Trophoblast cell (in vitro differentiated cells and primary cell): ENCODE measurements around the gene ODF2.

ENCODE experiments used
- DNase-seq, 2 donors: peaks; one replicate each; pipeline ENCODE4 v3.0.0-alpha.2; 2016
- H2AFZ ChIP-seq: 2 replicates; pipeline ENCODE4 v1.6.1; 2013; ENCODE audit warnings: low read length, moderate library complexity, mild to moderate bottlenecking; ENCODE audit not compliant: insufficient read depth, poor library complexity
- H2AK5ac ChIP-seq: 2 replicates; pipeline ENCODE4 v1.6.1; 2013; ENCODE audit warnings: mild to moderate bottlenecking, low read length
- H2BK120ac ChIP-seq: 2 replicates; pipeline ENCODE4 v1.6.1; 2013; ENCODE audit warnings: low read length, mild to moderate bottlenecking, moderate library complexity; ENCODE audit not compliant: insufficient read depth, poor library complexity
- H2BK12ac ChIP-seq: 2 replicates; pipeline ENCODE4 v1.6.1; 2013; ENCODE audit warnings: mild to moderate bottlenecking, low read length, moderate library complexity
- H2BK5ac ChIP-seq: 2 replicates; pipeline ENCODE4 v1.6.1; 2013; ENCODE audit warnings: low read length, low read depth, moderate library complexity, mild to moderate bottlenecking; ENCODE audit not compliant: poor library complexity
- H3K14ac ChIP-seq: 2 replicates; pipeline ENCODE4 v1.6.1; 2013; ENCODE audit warnings: mild to moderate bottlenecking, low read length
- H3K18ac ChIP-seq: 2 replicates; pipeline ENCODE4 v1.6.1; 2013; ENCODE audit warnings: mild to moderate bottlenecking, low read length
- H3K23ac ChIP-seq: 2 replicates; pipeline ENCODE4 v1.6.1; 2013; ENCODE audit warnings: low read length
- H3K27ac ChIP-seq: 2 replicates; pipeline ENCODE4 v1.5.1; 2013; ENCODE audit warnings: low read depth, mild to moderate bottlenecking, inconsistent platforms, low read length, moderate library complexity
- H3K27me3 ChIP-seq: 2 replicates; pipeline ENCODE4 v1.6.1; 2013; ENCODE audit warnings: inconsistent platforms, mild to moderate bottlenecking, low read length, moderate library complexity; ENCODE audit not compliant: insufficient read depth
- H3K36me3 ChIP-seq, 2 experiments: 1 replicate in 1 of 2; 2 replicates in 1 of 2; pipeline ENCODE4 v1.6.1; 2013; ENCODE audit warnings: low read length in 2 of 2, mild to moderate bottlenecking in 2 of 2, moderate library complexity in 1 of 2; ENCODE audit not compliant: insufficient read depth in 2 of 2, control insufficient read depth in 1 of 2
- H3K4ac ChIP-seq: 2 replicates; pipeline ENCODE4 v1.6.1; 2013; ENCODE audit warnings: low read depth, mild to moderate bottlenecking, low read length, moderate library complexity
- H3K4me1 ChIP-seq, 2 experiments: 1 replicate in 1 of 2; 2 replicates in 1 of 2; pipeline ENCODE4 v1.6.1; 2013; ENCODE audit warnings: low read length in 2 of 2, mild to moderate bottlenecking in 2 of 2, moderate library complexity in 1 of 2; ENCODE audit not compliant: insufficient read depth in 2 of 2, control insufficient read depth in 1 of 2
- H3K4me2 ChIP-seq: 2 replicates; pipeline ENCODE4 v1.6.1; 2013; ENCODE audit warnings: inconsistent platforms, mild to moderate bottlenecking, low read length, moderate library complexity
- H3K4me3 ChIP-seq: 2 replicates; pipeline ENCODE4 v1.5.1; 2013; ENCODE audit warnings: mild to moderate bottlenecking, low read depth, low read length, inconsistent platforms
- H3K79me1 ChIP-seq: one replicate; pipeline ENCODE4 v1.6.1; 2013; ENCODE audit warnings: low read length
- H3K79me2 ChIP-seq: 2 replicates; pipeline ENCODE4 v1.6.1; 2013; ENCODE audit warnings: low read length, mild to moderate bottlenecking; ENCODE audit not compliant: control insufficient read depth, insufficient read depth, poor library complexity
- H3K9ac ChIP-seq: 2 replicates; pipeline ENCODE4 v1.6.1; 2013; ENCODE audit warnings: mild to moderate bottlenecking, low read length
- H3K9me3 ChIP-seq: 2 replicates; pipeline ENCODE4 v1.6.1; 2013; ENCODE audit warnings: low read depth, mild to moderate bottlenecking, control low read depth, inconsistent platforms, low read length; ENCODE audit not compliant: insufficient read depth
- H4K12ac ChIP-seq: 2 replicates; pipeline ENCODE4 v1.6.1; 2013; ENCODE audit warnings: low read depth, mild to moderate bottlenecking, low read length, moderate library complexity
- H4K8ac ChIP-seq: 2 replicates; pipeline ENCODE4 v1.6.1; 2013; ENCODE audit warnings: low read depth, mild to moderate bottlenecking, low read length, moderate library complexity
- H4K91ac ChIP-seq: one replicate; pipeline ENCODE4 v1.6.1; 2013; ENCODE audit warnings: low read depth, mild to moderate bottlenecking, low read length, moderate library complexity
- WGBS: extraction: QIAGEN DNeasy Blood & Tissue Kit; methylation state at CpG from one replicate; pipeline ENCODE4 v1.1.7; 2013; ENCODE audit warnings: missing lambda C conversion rate; ENCODE audit not compliant: insufficient read length, insufficient coverage; ENCODE audit errors: extremely low coverage; 5-methylcytosine and 5-hydroxymethylcytosine counted together

Gene ODF2

GRCh38 chr9:128486201-128486600 is 30.4 kb downstream of the ODF2 start:
- Histone ChIP-seq H3K9me3 (no peaks in the 10 kb centered on the region), H2BK12ac (no peak overlapping the region), H3K79me2 (no peaks in the 10 kb centered on the region), H2AK5ac (no peak overlapping the region), H4K91ac (no peak overlapping the region), H2BK120ac (no peak overlapping the region), H3K18ac (no peak overlapping the region), H3K4me2 (no peak overlapping the region), H4K12ac (no peak overlapping the region), H2AFZ (no peak overlapping the region), H3K4ac (no peak overlapping the region), H3K9ac (no peak overlapping the region), H3K27me3 (no peaks in the 10 kb centered on the region), H3K4me3 (no peak overlapping the region), H3K36me3 (peaks cover 58 to 60% of the 10 kb centered on the region in 2 experiments), H2BK5ac (no peak overlapping the region), H3K23ac (no peak overlapping the region), H4K8ac (no peak overlapping the region), H3K79me1 (no peaks in the 10 kb centered on the region), H3K4me1 (no peaks in the 10 kb centered on the region), H3K14ac (no peak overlapping the region), H3K27ac (no peak overlapping the region)
- no peak for DNase-seq

- no peaks in the 10 kb centered on the region for H3K4me1 ChIP-seq
- no peak overlapping the region for H2AFZ ChIP-seq
- H3K79me2 ChIP-seq = no peaks in the 10 kb centered on the region
- H3K27me3 ChIP-seq = no peaks in the 10 kb centered on the region
- H2BK5ac ChIP-seq = no peak overlapping the region
- H3K4me3 ChIP-seq = no peak overlapping the region
- H3K4me2 ChIP-seq = no peak overlapping the region
- WGBS = no CpG with 5 or more reads among the region's 2 CpGs
- H3K79me1 ChIP-seq = no peaks in the 10 kb centered on the region
- no peak overlapping the region for H4K91ac ChIP-seq
- H2BK120ac ChIP-seq = no peak overlapping the region
- H3K23ac ChIP-seq = no peak overlapping the region
- no peak for DNase-seq
- H3K4ac ChIP-seq = no peak overlapping the region
- H2BK12ac ChIP-seq = no peak overlapping the region
- no peak overlapping the region for H2AK5ac ChIP-seq
- H3K27ac ChIP-seq = no peak overlapping the region
- H3K9ac ChIP-seq = no peak overlapping the region
- no peak overlapping the region for H4K8ac ChIP-seq
- no peak overlapping the region for H3K14ac ChIP-seq
- H4K12ac ChIP-seq = no peak overlapping the region
- no peaks in the 10 kb centered on the region for H3K9me3 ChIP-seq
- H3K18ac ChIP-seq = no peak overlapping the region
- H3K36me3 ChIP-seq = peaks cover 48 to 55% of the 10 kb centered on the region in 2 experiments
Observed at GRCh38 chr9:128493424-128493823, 37.6 kb downstream of the ODF2 start.

- no peak overlapping the region for H4K8ac ChIP-seq
- WGBS = no CpG with 5 or more reads among the region's 13 CpGs
- no peak overlapping the region for H3K4me2 ChIP-seq
- H3K9ac ChIP-seq = no peak overlapping the region
- H3K9me3 ChIP-seq = no peaks in the 10 kb centered on the region
- H3K23ac ChIP-seq = no peak overlapping the region
- H4K12ac ChIP-seq = no peak overlapping the region
- no peak overlapping the region for H2AFZ ChIP-seq
- no peaks in the 10 kb centered on the region for H3K79me1 ChIP-seq
- H2BK120ac ChIP-seq = no peak overlapping the region
- no peaks in the 10 kb centered on the region for H3K4me1 ChIP-seq
- no peak overlapping the region for H3K27ac ChIP-seq
- no peaks in the 10 kb centered on the region for H3K79me2 ChIP-seq
- no peak overlapping the region for H4K91ac ChIP-seq
- H3K27me3 ChIP-seq = no peaks in the 10 kb centered on the region
- H3K36me3 ChIP-seq = peaks cover 55 to 60% of the 10 kb centered on the region in 2 experiments
- H3K14ac ChIP-seq = no peak overlapping the region
- no peak for DNase-seq
- H2BK12ac ChIP-seq = no peak overlapping the region
- no peak overlapping the region for H3K18ac ChIP-seq
- H2BK5ac ChIP-seq = no peak overlapping the region
- H2AK5ac ChIP-seq = no peak overlapping the region
- no peak overlapping the region for H3K4me3 ChIP-seq
- H3K4ac ChIP-seq = no peak overlapping the region
Observed at GRCh38 chr9:128494108-128494745, 38.4 kb downstream of the ODF2 start.

GRCh38 chr9:128494746-128495129 is 38.9 kb downstream of the ODF2 start:
- no peak overlapping the region for H2BK5ac ChIP-seq
- no peak overlapping the region for H3K4ac ChIP-seq
- H3K27ac ChIP-seq = no peak overlapping the region
- no peak overlapping the region for H4K91ac ChIP-seq
- no peak overlapping the region for H3K9ac ChIP-seq
- H3K9me3 ChIP-seq = no peaks in the 10 kb centered on the region
- peaks cover 59 to 62% of the 10 kb centered on the region in 2 experiments for H3K36me3 ChIP-seq
- no peak overlapping the region for H2AFZ ChIP-seq
- H3K14ac ChIP-seq = no peak overlapping the region
- no peak overlapping the region for H2BK12ac ChIP-seq
- no peak for DNase-seq
- H2BK120ac ChIP-seq = no peak overlapping the region
- no CpG with 5 or more reads among the region's 5 CpGs for WGBS
- no peak overlapping the region for H3K18ac ChIP-seq
- H4K8ac ChIP-seq = no peak overlapping the region
- H3K79me1 ChIP-seq = no peaks in the 10 kb centered on the region
- no peaks in the 10 kb centered on the region for H3K79me2 ChIP-seq
- no peak overlapping the region for H3K4me2 ChIP-seq
- H3K23ac ChIP-seq = no peak overlapping the region
- H3K27me3 ChIP-seq = no peaks in the 10 kb centered on the region
- no peak overlapping the region for H3K4me3 ChIP-seq
- H2AK5ac ChIP-seq = no peak overlapping the region
- no peaks in the 10 kb centered on the region for H3K4me1 ChIP-seq
- H4K12ac ChIP-seq = no peak overlapping the region
